Thoracic aorta (tissue), 2 donors: ENCODE measurements around the gene GADD45G. TPM values are rescaled to one million over a fixed set of nuclear protein-coding genes. Genes with fewer than 3 reads are reported as not detected.
A peak's percentile ranks its signal among the peaks of the same experiment; 100 is the strongest.

Experiments
- ATAC-seq: fragments of 150-250 bp; one replicate; pipeline ENCODE4 v1.8.0; 2017; ENCODE audit warnings: low read depth; ENCODE audit not compliant: insufficient number of reproducible peaks, low FRiP score
- DNase-seq: peaks from one replicate; pipeline ENCODE4 v3.0.0-alpha.2; 2020; ENCODE audit warnings: low spot score
- H3K27ac ChIP-seq, 2 donors: fragments of 200-600 bp; sonication (generic); 1 replicate in 1 of 2; 2 replicates in 1 of 2; pipeline ENCODE4 v1.5.1; 2016; ENCODE audit warnings: mild to moderate bottlenecking in 2 of 2, moderate library complexity in 2 of 2
- H3K27me3 ChIP-seq: fragments of 200-600 bp; sonication (generic); replicated peaks from 2 replicates; pipeline ENCODE4 v1.6.0; 2016; ENCODE audit warnings: mild to moderate bottlenecking; ENCODE audit not compliant: insufficient read depth
- H3K36me3 ChIP-seq: fragments of 200-600 bp; sonication (generic); one replicate; pipeline ENCODE4 v1.5.1; 2016
- H3K4me1 ChIP-seq, 2 donors: fragments of 200-600 bp; sonication (generic); 1 replicate in 1 of 2; 2 replicates in 1 of 2; pipeline versions ENCODE4 v1.5.1 to v1.6.0; 2016; ENCODE audit warnings: low read depth in 2 of 2, mild to moderate bottlenecking in 1 of 2; ENCODE audit not compliant: control insufficient read depth in 1 of 2
- H3K4me3 ChIP-seq: fragments of 200-600 bp; sonication (generic); 2 replicates; pipeline ENCODE4 v1.5.1; 2016; ENCODE audit warnings: mild to moderate bottlenecking
- H3K9me3 ChIP-seq: fragments of 200-600 bp; sonication (generic); 2 replicates; pipeline ENCODE4 v1.5.1; 2016
- CTCF ChIP-seq: fragments of 200-600 bp; sonication (generic); IDR thresholded peaks from one replicate; pipeline ENCODE4 v1.5.1; 2019; ENCODE audit warnings: antibody characterized with exemption
- total RNA-seq, 2 donors: library from RNA; depleted of rRNA; stranded (reverse); fragments of >200 nt; gene quantifications; one replicate each; pipeline versions ENCODE4 v1.1.0 to v1.2.3, GENCODE V29; 2016

The GADD45G gene
- total RNA-seq, 2 donors from 2014 or later: 5.8 to 19.3 TPM

- DNase-seq (no peak), ATAC-seq (no peak)
- H3K9me3 ChIP-seq: no peaks in the 10 kb centered on the region
- H3K27me3 ChIP-seq: no peaks in the 10 kb centered on the region
- TF ChIP-seq CTCF: no peak
- H3K4me1 ChIP-seq: peaks cover 10 to 21% of the 10 kb centered on the region in 2 donors
- H3K4me3 ChIP-seq: no peak overlapping the region
- H3K27ac ChIP-seq: no peak overlapping the region
- H3K36me3 ChIP-seq: no peaks in the 10 kb centered on the region
Measured at GRCh38 chr9:89632192-89632733, 27.5 kb downstream of the GADD45G start.

GRCh38 chr9:89632736-89633135 is 27.9 kb downstream of the GADD45G start:
- no peaks in the 10 kb centered on the region for H3K27me3 ChIP-seq
- H3K4me3 ChIP-seq: no peak overlapping the region
- no peak for ATAC-seq
- DNase-seq: no peak
- peaks cover 10 to 22% of the 10 kb centered on the region in 2 donors for H3K4me1 ChIP-seq
- H3K27ac ChIP-seq: no peak overlapping the region
- H3K36me3 ChIP-seq: no peaks in the 10 kb centered on the region
- TF ChIP-seq CTCF: no peak
- H3K9me3 ChIP-seq: no peaks in the 10 kb centered on the region

GRCh38 chr9:89633404-89633803 is 28.6 kb downstream of the GADD45G start:
- no peak for TF ChIP-seq CTCF
- Histone ChIP-seq H3K9me3 (no peaks in the 10 kb centered on the region), H3K27ac (no peak overlapping the region), H3K27me3 (no peaks in the 10 kb centered on the region), H3K4me3 (no peak overlapping the region), H3K36me3 (no peaks in the 10 kb centered on the region), H3K4me1 (peaks cover 10 to 28% of the 10 kb centered on the region in 2 donors)
- DNase-seq (no peak), ATAC-seq (no peak)

- DNase-seq (no peak), ATAC-seq (no peak)
- no peak for TF ChIP-seq CTCF
- no peak overlapping the region for H3K27ac ChIP-seq
- no peak overlapping the region for H3K4me3 ChIP-seq
- H3K27me3 ChIP-seq: no peaks in the 10 kb centered on the region
- H3K36me3 ChIP-seq: no peaks in the 10 kb centered on the region
- no peaks in the 10 kb centered on the region for H3K9me3 ChIP-seq
- H3K4me1 ChIP-seq: peaks cover 10 to 34% of the 10 kb centered on the region in 2 donors
Measured at GRCh38 chr9:89633920-89634319, 29.1 kb downstream of the GADD45G start.

- Histone ChIP-seq H3K4me3 (peak overlapping the region; percentile 6), H3K27ac (peak overlapping the region; percentile 30 to 48), H3K36me3 (no peaks in the 10 kb centered on the region), H3K27me3 (no peaks in the 10 kb centered on the region), H3K4me1 (peaks cover 22 to 46% of the 10 kb centered on the region in 2 donors), H3K9me3 (no peaks in the 10 kb centered on the region)
- peak; percentile 56 for ATAC-seq
- DNase-seq: peak; percentile 12
- no peak for TF ChIP-seq CTCF
Measured at GRCh38 chr9:89634995-89635742, 30.4 kb downstream of the GADD45G start.
